Breast epithelium (tissue), 4 donors: ENCODE data around the gene ABI3BP. TPM values are rescaled to one million over a fixed set of nuclear protein-coding genes. Genes with fewer than 3 reads are reported as not detected.

ENCODE experiments used
- DNase-seq, 2 donors: peaks; one replicate each; pipeline ENCODE4 v3.0.0-alpha.2; 2019; ENCODE audit warnings: low spot score in 2 of 2
- H3K27ac ChIP-seq, 2 donors: fragments of 200-600 bp; sonication (generic) in 1 of 2; one replicate each; pipeline ENCODE4 v1.5.1; 2016 to 2019; ENCODE audit warnings: mild to moderate bottlenecking in 1 of 2
- H3K27me3 ChIP-seq, 2 donors: fragments of 200-600 bp; sonication (generic) in 1 of 2; one replicate each; pipeline versions ENCODE4 v1.5.1 to v1.6.0; 2017 to 2019; ENCODE audit warnings: control low read depth in 1 of 2, mild to moderate bottlenecking in 1 of 2
- H3K36me3 ChIP-seq: fragments of 200-600 bp; one replicate; pipeline ENCODE4 v1.5.1; 2019
- H3K4me1 ChIP-seq, 2 donors: fragments of 200-600 bp; sonication (generic); one replicate each; pipeline ENCODE4 v1.5.1; 2016 to 2019; ENCODE audit warnings: control low read depth in 1 of 2
- H3K4me3 ChIP-seq, 3 donors: fragments of 200-600 bp; sonication (generic); 1 replicate in 2 of 3; 2 replicates in 1 of 3; pipeline ENCODE4 v1.5.1; 2016 to 2019; ENCODE audit warnings: mild to moderate bottlenecking in 3 of 3, moderate library complexity in 2 of 3
- H3K9me3 ChIP-seq, 2 donors: fragments of 200-600 bp; sonication (generic) in 1 of 2; one replicate each; pipeline ENCODE4 v1.5.1; 2016 to 2019; ENCODE audit warnings: control low read depth in 1 of 2
- POLR2A ChIP-seq: fragments of 450-650 bp; IDR thresholded peaks from one replicate; pipeline ENCODE4 v1.6.1; 2016; ENCODE audit warnings: antibody characterized with exemption, mild to moderate bottlenecking, moderate library complexity
- POLR2AphosphoS5 ChIP-seq, 3 donors: sonication (generic); formaldehyde crosslinking; IDR thresholded peaks; one replicate each; pipeline ENCODE4 v1.6.1; 2017; ENCODE audit warnings: antibody characterized with exemption in 3 of 3
- intact Hi-C: fragments of 100-400 bp; cut with DNase I; formaldehyde crosslinking; loops from one replicate; pipeline ENCODE4 v1.15.1; 2023; ENCODE audit warnings: low total_unique reads
- total RNA-seq, 3 donors: library from RNA; depleted of rRNA; stranded (reverse); fragments of >200 nt; gene quantifications; one replicate each; pipeline ENCODE4 v1.1.0, GENCODE V29; 2016
- TF ChIP-seq, protein P1 (sequence below), 3 donors: fragments of 450-650 bp; IDR thresholded peaks; one replicate each; pipeline ENCODE4 v1.5.1; 2016 to 2017; ENCODE audit warnings: antibody characterized with exemption in 3 of 3, mild to moderate bottlenecking in 3 of 3, moderate library complexity in 3 of 3

Gene ABI3BP
- total RNA-seq, 3 donors from 2014 or later, result 17.4 to 170 (median 41.1) TPM

DNA sequence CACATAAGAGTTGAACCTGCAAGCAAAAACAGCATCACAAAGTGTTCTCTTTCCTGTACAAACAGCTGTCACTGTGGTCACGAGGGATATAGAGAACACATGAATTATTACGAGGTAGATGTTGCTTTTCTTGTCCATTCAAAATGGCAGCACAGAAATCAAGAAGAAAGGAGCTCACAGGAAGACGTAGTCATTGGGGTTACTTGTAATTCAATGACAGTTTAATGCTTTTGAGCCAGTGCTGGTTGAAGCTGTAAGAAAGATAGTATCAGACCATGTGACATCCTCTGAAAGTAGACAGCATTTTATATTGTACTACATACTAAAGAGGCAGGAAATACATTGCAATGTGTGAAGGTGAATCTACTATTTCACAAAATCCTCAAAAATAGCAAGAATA is 140.4 kb downstream of the ABI3BP start:
- Histone ChIP-seq H3K27me3 (no peaks in the 10 kb centered on the region), H3K27ac (no peak overlapping the region), H3K4me1 (no peaks in the 10 kb centered on the region), H3K36me3 (no peaks in the 10 kb centered on the region), H3K4me3 (no peak overlapping the region), H3K9me3 (no peaks in the 10 kb centered on the region)
- intact Hi-C loops, result no loop called here
- TF ChIP-seq POLR2AphosphoS5 (IDR thresholded peaks at IDR 0.05), result no peak
- TF ChIP-seq, protein P1, sequence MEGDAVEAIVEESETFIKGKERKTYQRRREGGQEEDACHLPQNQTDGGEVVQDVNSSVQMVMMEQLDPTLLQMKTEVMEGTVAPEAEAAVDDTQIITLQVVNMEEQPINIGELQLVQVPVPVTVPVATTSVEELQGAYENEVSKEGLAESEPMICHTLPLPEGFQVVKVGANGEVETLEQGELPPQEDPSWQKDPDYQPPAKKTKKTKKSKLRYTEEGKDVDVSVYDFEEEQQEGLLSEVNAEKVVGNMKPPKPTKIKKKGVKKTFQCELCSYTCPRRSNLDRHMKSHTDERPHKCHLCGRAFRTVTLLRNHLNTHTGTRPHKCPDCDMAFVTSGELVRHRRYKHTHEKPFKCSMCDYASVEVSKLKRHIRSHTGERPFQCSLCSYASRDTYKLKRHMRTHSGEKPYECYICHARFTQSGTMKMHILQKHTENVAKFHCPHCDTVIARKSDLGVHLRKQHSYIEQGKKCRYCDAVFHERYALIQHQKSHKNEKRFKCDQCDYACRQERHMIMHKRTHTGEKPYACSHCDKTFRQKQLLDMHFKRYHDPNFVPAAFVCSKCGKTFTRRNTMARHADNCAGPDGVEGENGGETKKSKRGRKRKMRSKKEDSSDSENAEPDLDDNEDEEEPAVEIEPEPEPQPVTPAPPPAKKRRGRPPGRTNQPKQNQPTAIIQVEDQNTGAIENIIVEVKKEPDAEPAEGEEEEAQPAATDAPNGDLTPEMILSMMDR (IDR thresholded peaks at IDR 0.05), result no peak
- no peak for DNase-seq

GRCh38 chr3:100850701-100851100 is 142.5 kb downstream of the ABI3BP start:
- no peaks in the 10 kb centered on the region for H3K36me3 ChIP-seq
- DNase-seq, result no peak
- no peaks in the 10 kb centered on the region for H3K4me1 ChIP-seq
- no peak overlapping the region for H3K27ac ChIP-seq
- no peak overlapping the region for H3K4me3 ChIP-seq
- H3K27me3 ChIP-seq, result no peaks in the 10 kb centered on the region
- intact Hi-C loops, result no loop called here
- no peaks in the 10 kb centered on the region for H3K9me3 ChIP-seq
- TF ChIP-seq POLR2A (no peak), POLR2AphosphoS5 (IDR thresholded peaks at IDR 0.05) (no peak)
- TF ChIP-seq, protein P1 (IDR thresholded peaks at IDR 0.05), result no peak

DNA sequence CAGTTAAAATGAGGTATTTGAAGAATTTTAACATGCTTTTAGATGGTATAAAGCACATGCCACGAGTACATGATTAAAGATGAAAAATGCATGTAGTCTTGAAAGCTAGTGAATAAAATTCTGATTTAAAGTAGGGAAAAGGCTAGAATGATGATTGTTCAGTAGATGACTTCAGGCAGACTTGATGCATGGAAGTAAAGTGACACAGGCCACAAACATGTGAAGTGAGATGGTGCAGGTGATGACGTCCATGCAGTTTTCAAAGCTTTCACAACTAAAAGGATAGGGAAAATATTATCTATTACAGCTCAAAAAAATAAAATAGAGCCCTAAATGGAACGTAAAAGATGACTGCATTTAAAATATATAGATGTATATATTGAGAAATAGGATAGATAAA is 143.1 kb downstream of the ABI3BP start:
- H3K27ac ChIP-seq, result no peak overlapping the region
- no peaks in the 10 kb centered on the region for H3K27me3 ChIP-seq
- H3K4me1 ChIP-seq, result no peaks in the 10 kb centered on the region
- H3K36me3 ChIP-seq, result no peaks in the 10 kb centered on the region
- DNase-seq, result no peak
- intact Hi-C loops, result no loop called here
- H3K4me3 ChIP-seq, result no peak overlapping the region
- TF ChIP-seq, protein P1 (IDR thresholded peaks at IDR 0.05), result no peak
- TF ChIP-seq POLR2A (no peak), POLR2AphosphoS5 (IDR thresholded peaks at IDR 0.05) (no peak)
- no peaks in the 10 kb centered on the region for H3K9me3 ChIP-seq

DNA sequence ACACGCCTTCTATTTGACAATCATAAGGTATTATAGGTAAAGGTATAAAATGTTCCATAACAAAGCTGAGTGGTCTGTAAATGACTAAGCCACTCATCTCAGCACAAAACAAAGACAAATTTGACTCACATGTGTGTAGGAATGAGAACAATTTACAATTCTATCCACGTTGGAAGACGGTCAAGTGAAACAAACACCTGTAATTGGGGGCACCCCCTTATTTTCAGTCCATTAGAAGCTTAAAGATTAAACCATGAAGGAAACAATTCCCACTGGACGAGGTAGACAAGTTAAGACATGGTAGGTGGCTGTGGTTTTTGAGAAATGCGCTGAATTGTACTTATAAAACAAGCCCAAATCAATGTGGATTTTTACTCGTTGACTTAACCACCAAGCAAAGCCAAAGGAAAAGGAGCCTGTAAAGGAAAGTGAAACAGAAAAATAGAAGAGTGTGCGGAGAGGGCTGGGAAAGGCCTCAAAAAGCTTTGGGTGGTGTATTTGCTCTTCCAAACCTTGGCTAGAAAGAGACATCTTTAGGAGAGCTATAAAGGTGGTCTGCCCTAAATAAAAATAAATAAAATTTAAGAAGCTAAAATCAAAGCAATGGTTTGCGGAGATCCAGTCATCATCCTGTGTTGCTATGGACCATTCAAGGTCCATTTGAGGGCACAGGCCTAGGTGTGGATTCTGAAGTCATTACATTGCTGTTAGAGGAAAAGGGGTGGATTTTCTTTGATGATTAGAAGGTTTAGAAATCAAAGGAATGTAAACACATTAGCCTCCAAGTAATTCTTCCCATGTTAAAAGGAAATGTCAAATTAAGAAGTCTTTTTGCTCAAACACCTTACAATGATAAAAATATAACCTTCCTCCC is 148.9 kb downstream of the ABI3BP start:
- no peak for DNase-seq
- Histone ChIP-seq H3K36me3 (no peaks in the 10 kb centered on the region), H3K4me3 (no peak overlapping the region), H3K4me1 (no peaks in the 10 kb centered on the region), H3K27ac (peak overlapping the region; percentile 67), H3K9me3 (no peaks in the 10 kb centered on the region), H3K27me3 (no peaks in the 10 kb centered on the region)
- no peak for TF ChIP-seq POLR2A
- no peak for TF ChIP-seq POLR2AphosphoS5 (IDR thresholded peaks at IDR 0.05)
- TF ChIP-seq, protein P1 (IDR thresholded peaks at IDR 0.05), result no peak
- intact Hi-C loops, result no loop called here

- TF ChIP-seq POLR2A (no peak), POLR2AphosphoS5 (IDR thresholded peaks at IDR 0.05) (no peak)
- TF ChIP-seq, protein P1 (IDR thresholded peaks at IDR 0.05), result no peak
- no peak overlapping the region for H3K4me3 ChIP-seq
- H3K36me3 ChIP-seq, result no peaks in the 10 kb centered on the region
- DNase-seq, result no peak
- no peaks in the 10 kb centered on the region for H3K27me3 ChIP-seq
- intact Hi-C loops, result no loop called here
- no peaks in the 10 kb centered on the region for H3K4me1 ChIP-seq
- H3K9me3 ChIP-seq, result no peaks in the 10 kb centered on the region
- H3K27ac ChIP-seq, result no peak overlapping the region
Measured at GRCh38 chr3:100838157-100838556, 155.1 kb downstream of the ABI3BP start.
